GM19099 (cell line): ENCODE measurements around the gene AQP4.

ENCODE experiments used
- POLR2A ChIP-seq: IDR thresholded peaks from 3 replicates; pipeline ENCODE4 v1.6.1; 2011; ENCODE audit warnings: low read depth; ENCODE audit not compliant: insufficient read length; ENCODE audit errors: extremely low read depth

The AQP4 gene, protein sequence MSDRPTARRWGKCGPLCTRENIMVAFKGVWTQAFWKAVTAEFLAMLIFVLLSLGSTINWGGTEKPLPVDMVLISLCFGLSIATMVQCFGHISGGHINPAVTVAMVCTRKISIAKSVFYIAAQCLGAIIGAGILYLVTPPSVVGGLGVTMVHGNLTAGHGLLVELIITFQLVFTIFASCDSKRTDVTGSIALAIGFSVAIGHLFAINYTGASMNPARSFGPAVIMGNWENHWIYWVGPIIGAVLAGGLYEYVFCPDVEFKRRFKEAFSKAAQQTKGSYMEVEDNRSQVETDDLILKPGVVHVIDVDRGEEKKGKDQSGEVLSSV

DNA sequence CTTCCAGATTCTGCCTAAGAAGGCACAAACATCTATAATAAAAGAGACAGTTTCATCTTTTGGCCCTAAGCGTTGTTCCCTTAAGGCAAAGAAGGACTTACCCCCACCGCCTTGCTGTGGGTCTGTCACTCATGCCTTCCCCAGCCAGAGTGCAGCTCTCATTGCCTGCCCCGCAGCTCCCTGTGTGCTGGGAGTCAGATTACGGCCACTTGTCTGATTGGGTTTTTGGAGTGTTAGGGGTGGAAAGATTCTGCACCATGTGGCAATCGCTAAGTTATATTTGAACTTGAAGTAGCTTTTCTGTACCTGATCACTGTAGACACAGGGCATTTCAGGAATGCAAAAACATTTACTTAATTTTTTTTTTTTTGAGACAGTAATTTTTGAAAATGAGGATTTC lies at the start of gene AQP4:
TSS of gene AQP4 (minus strand) at position 151 of the 400 bp plus-strand sequence. CDS start at position 133, 18 bp downstream.
- no peak for TF ChIP-seq POLR2A

DNA sequence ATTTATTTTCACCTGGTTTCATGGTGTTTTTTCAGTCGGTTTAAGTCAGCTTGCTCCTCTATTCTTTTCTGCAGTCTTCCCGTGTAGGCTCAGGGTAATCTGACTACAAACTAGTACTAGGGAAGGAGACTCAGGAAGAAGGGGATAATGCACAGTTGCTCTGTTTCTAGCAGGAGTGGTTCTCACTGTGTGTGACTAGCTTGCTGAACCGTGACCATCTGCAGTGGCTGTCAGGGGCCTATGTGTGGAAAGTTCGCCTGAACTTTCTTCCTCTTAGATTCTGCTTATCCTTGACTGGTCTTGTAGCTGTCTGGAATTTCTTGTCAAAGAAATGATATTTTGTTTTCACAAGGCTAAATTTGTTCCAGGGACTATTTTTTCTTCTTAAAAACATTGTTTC lies 46.3 kb upstream of the AQP4 start:
- TF ChIP-seq POLR2A = no peak

DNA sequence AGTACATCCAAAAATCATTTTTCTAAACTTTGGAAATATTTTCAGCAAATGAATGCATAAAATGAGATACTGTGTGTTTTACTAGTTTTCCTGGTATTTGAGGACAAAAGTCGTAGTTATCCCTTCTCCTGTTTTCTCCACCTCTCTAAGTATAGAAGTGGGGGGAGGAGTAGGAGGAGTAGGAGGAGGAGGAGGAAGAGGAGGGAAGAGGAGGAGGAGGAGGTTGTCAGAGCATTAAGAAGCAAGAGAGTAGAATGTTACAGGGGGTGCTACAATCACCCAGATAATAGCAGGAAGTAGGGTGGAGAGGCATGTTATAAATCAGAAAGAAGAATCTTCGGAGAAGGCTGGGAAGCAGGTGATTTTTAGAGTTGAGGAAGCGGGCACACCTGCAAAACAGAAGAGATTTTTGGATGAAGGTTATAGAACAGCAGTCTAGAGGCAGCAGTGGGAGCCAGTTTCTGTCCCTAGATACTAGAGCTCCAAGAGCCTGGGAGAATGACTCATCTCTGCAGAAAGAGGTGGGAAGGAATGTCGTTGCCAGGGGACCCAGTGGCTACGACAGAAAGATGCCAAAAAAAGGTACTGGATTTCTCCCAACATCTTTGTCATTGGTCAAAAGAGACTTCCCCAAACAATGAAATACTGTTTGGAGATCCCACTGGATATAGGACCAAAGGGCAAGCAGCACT lies 44.2 kb upstream of the AQP4 start:
- no peak for TF ChIP-seq POLR2A

DNA sequence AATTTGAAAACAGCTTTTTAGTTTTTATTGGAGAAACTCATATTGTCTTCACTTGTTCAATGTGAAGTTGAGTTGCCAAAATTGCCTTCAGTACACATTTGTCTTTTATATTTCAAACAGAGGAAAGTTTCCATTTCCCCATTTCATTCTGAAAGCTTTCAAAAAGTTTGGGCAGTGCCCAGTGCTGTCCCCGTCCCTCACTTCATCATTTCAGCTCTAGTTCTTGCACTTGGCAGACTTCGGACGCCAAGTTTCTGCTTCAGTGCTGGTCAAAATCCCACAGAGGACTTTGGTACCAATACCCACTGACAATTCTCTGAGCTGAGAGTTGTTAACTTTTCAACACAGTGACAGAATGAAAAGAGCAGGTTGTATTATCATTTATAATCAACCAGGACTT lies 43.4 kb upstream of the AQP4 start:
- no peak for TF ChIP-seq POLR2A

DNA sequence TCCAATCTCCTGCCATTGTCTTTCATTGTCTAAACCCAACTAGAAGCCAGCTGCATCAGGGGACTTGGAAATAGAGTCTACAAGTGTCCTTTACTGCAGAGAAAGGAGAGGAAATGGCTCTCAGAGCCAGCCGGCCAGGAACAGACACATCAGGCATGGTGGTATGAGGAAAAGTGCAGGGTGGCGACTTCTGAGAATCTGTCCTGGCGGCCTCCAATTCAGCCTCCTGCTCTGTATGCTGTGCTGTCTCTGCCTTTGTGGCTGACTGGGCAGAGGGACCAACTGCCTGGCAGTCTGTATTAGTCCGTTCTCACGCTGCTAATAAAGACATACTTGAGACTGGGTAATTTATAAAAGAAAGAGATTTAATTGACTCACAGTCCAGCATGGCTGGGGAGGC lies 36.8 kb upstream of the AQP4 start:
- TF ChIP-seq POLR2A = no peak

DNA sequence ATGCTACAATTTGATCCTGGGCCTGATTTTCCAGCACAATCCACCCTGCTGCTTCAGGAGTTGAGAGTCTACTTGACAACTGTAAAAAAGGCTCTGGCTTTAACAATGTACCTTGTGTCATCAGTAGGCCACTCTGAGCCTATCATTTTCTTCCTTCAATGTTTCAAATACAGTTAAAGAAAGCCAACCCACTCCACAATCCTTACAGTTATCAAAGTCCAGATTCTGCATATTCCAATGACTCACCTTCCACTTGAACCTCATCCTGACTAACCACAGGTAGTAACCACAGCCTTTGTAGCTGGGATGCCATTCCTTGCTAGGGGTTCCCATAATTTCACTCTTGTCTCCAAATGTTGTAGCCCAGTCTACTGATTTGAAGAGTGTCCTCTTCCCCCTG lies 35.5 kb upstream of the AQP4 start:
- TF ChIP-seq POLR2A = no peak

DNA sequence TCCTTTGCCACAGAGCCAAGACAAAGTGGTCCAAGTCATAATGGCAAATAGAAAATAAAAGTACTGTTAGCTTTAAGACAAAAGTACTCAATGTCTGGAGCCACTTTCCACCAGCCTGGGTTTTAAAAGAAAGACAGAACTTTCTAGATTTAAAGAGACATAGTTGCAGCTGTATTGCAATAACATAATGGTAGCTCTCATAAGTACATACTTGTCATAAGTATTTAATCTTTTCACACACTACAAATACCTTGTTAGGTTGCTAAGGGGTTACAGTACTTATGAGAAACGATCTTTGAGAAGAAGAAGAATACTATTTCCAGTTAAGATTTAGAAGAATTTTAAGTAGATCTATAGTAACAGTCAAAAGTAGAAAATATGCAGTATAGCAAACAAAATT lies 28.9 kb upstream of the AQP4 start:
- TF ChIP-seq POLR2A = no peak

DNA sequence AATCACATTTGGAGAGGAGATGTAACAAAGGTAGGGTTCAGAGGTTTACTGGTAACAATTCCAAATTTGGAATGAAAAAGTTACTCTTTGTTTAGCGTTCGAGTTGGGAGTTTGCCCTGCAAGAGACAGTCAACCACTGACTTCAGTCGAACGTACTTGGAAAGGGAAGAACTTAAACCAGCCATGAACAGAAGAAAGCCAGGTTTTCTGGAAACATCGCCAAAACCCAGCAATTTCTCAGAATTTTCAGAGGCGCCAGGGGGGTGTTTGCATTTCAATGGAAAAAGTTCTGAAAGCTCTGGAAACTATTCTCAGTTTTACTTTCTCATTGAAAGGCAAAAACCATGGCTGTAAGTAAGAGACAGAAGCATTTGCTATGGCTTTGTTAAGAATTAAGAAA lies 28.5 kb upstream of the AQP4 start:
- no peak for TF ChIP-seq POLR2A

DNA sequence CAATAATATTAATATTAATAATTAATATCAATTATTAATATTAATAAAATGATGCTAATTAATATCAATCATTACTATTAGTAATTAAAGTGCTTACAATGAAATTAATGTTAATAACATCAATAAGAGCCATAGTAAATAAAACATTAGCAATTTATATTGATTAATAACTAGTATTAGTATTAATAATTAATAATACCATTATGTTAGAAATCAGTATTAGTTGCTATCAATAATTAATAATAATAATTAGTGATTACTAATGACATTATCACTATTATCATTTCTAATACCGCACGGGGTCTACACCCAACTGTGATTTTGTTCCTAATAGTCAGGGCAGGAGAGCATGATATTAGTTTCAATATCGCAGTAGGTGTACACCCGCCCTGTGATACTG lies 22.8 kb upstream of the AQP4 start:
- no peak for TF ChIP-seq POLR2A

DNA sequence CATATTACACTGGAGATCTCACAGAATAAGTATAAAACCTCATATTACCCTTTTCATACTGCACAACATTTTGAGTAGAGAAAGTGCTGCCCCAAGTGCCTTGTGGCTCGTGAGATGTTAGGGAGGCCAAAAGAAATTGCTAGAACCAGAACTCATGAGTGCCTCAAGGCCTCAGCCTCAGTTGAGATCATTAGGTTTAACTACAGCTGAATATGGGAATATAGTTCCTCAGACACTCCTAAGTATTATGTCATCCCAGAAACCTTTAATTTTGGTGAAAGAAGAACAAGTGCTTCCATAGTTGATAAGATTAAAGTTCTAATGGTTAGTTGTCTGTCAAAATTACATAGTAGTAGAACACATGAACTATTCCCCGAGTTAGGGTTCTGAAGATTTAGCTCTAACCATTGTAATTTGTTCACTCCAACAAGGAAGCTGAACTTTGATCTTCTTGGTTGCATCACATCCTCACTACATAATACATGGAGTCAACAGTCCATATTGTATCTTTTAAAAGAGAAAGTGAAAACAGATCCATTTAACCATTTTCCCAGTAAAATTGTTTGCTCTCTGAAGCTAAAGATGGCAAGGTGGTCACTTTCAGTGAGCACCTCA lies 9.6 kb upstream of the AQP4 start:
- no peak for TF ChIP-seq POLR2A

DNA sequence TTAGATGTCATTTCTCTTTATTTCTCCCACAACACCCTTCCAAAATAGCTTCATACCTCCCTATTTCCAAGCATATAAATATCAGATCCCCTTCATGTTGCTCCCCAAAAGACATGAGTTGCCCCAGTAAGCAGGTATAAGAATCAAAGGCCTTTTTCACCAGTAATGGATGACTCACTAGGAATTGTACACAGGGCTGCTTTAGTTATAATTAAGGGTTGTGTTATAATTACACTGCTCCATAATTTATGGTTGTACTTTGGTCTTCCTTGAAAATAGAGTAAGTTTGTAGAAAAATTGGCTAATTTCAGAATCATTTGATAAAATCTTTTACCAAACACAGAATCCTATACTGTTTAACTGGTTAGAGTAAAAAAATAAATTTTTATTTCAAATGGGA lies 8.8 kb upstream of the AQP4 start:
- no peak for TF ChIP-seq POLR2A

DNA sequence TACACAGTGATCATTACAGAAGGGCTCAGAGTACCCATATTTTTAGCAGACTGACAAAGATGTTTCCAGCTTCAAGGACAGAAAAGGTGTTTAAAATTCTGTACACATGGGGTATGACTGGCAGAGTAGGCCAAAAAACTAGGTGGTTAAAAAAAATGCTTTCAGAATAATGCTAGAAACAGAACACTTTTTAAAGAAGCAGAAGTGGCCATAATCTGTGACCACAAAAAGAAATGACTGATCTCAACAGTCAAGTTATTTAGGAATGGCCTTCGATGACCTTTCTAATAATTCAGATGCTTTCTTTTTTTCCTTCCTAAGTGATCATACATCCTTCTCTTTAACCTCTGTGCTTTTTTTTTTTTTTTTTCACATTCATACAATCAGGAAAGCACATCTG lies 4.1 kb upstream of the AQP4 start:
- no peak for TF ChIP-seq POLR2A

DNA sequence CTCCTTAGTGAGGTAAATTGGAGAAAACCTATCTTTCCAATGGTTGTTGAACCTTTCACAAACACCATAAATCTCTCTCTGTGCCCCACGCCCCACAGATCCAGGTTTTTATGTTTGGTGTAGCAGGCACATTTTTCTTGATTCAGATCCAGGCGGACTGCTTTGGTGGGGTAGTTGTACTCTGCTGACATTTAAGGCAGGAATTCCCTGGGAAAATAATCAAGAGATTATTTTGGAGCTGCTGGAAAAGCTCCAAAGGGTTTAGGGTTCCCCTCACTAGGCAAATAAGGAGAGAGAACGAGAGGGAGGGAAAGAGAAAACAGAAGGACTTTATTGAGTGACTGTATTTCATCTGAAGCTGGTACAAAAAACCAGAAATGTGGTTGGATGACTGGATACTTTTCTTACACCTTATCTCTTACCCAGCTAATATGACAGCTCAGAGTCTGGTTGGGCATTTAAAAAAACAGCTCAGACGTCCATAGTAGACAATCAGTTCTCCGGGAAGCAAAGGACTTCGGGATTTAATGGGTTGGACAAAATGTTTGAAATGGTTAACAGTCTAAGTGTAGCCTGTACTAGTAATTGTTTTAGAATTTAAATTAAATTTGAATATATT lies 3.6 kb upstream of the AQP4 start:
- TF ChIP-seq POLR2A = no peak

DNA sequence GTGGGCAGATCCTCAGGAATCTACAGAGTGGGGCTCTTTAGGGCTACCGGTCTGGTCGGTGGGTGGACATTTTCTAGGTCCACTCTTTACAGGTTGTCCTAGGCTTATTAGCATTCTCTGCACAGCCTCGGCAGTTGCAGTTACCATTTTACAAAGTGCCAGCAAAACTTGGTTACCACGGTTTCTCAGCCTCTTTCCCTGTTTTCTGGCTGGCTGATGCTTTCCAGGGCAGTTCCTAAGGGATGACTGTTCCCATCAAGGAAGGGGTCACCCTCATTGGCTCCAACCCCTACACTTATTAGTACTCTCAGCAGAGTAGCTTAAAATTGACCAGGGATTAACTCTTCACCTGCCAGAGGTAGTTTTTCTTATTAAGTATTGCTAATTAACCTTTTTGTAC lies 2.0 kb upstream of the AQP4 start:
- no peak for TF ChIP-seq POLR2A

DNA sequence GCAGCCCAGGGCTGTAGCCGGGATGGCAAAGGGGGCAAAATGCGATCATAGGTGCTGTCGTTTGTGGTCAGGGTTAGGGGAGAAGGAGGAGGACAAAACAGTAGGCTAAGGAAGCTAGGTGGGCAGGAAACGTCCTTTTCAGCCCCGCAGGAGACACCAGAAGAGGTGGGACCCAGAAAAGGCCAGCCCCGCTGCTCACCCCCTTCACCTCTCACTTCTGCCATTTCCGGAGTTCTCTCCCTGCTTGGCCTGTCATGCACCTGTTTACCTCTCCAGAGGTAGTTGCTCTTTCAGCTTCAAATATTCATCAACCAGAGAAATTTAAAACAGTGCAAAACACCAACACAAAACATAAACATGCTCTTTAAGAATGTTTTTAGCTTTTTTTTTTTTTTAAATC lies 849 bp downstream of the AQP4 start:
- no peak for TF ChIP-seq POLR2A
